GM19023 (cell line): ENCODE measurements around the gene TARDBP.
A peak's percentile ranks its signal among the peaks of the same experiment; 100 is the strongest.
"Not testable (repeated sequence)": the region's sequence is repeated elsewhere in the genome, so short reads cannot be mapped to it uniquely, and the experiment has no call there.

ENCODE experiments used
- ATAC-seq: cut with Tn5 transposase; IDR thresholded peaks from one replicate; pipeline ENCODE4 v1.9.1; 2021; ENCODE audit warnings: mild to moderate bottlenecking, moderate library complexity; ENCODE audit not compliant: unreplicated experiment

TARDBP gene

DNA sequence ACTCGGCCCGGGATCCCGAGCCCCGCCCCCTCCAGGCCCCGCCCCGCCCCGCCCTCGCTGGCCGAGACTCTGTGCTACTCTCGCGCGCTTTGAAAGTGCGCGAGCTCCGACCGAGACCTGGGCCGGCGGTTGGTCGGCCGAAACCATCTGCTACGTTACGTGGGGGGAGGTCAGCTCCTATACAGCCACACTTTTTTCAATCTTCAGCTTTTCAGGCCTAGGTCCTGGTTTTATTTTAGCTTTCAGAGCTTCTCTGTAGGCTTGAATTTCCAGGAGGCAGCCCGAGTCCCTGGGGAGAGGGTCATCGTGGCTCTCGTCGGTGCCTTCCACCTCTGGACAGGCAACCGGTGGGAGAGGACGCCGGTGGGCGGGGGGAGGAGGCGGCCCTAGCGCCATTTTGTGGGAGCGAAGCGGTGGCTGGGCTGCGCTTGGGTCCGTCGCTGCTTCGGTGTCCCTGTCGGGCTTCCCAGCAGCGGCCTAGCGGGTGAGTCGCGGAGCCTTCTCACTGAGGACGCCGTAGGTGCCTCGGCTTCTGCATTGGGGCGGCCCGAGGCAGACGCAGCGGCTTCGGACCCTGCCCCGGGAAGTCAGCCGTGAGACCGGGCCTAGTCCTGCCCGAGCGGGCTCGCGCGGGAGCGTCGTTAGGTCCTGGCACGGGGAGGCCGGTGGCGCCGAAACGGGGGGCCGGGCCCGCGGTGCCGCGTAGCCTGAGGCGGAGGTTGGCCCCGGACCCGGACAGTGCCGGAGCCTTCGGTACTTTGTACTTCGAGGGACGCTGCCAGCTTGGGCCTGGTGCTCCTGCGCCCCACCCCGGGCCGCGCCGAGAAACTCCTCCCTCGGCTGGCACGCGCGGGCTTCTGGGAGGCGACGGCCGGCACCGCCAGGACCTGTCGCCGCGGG is at the start of gene TARDBP:
TSS of gene TARDBP (plus strand) at position 395 of the 900 bp plus-strand sequence. CDS start 1,074 bp downstream, outside the sequence.
- ATAC-seq: peak; percentile 84

DNA sequence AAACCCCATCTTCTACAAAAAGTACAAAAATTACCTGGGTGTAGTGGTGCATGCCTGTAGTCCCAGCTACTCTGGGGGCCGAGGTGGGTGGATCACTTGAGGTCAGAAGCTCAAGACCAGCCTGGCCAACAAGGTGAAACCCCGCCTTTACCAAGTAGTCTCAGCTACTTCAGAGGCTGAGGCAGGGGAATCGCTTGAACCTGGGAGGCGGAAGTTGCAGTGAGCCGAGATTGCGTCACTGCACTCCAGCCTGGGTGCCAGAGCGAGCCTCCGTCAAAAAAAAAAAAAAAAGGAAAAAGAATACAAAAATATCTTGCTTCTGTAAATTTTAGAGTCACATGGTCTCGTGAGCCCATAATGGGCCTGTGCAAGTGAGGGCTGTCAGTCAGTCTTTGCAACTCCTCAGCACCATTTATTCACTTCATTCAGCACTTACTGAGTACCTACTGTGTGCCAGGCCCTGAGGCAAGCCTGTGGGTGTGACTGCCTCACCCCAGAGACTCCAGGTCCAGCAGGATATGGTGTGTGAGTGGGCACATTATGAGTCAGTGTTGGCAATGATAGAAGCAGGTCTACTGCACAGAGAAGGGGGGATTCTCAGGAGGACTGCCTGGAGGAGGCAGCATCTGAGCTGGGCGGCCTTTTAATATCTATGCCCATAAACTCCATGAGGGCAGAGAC is 46.8 kb upstream of the TARDBP start:
- peak; percentile 61 for ATAC-seq

DNA sequence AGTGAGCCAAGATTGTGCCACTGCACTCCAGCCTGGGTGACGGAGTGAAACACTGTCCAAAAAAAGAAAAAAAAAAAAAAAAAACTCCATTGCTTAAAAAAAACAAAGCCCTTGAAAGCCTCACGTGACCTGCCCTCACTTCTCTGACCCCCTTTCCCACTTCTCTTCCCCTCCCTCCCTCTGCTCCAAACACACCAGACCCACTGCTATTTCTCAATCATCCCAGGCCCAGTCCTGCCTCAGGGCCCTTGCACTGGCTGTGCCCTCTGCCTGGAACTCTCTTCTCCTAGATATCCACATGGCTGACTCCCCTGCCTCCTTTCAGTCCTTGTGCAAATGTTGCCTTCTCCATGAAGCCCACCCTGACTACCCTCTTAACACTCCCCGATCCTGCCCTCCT is 45.4 kb upstream of the TARDBP start:
- no peak for ATAC-seq

DNA sequence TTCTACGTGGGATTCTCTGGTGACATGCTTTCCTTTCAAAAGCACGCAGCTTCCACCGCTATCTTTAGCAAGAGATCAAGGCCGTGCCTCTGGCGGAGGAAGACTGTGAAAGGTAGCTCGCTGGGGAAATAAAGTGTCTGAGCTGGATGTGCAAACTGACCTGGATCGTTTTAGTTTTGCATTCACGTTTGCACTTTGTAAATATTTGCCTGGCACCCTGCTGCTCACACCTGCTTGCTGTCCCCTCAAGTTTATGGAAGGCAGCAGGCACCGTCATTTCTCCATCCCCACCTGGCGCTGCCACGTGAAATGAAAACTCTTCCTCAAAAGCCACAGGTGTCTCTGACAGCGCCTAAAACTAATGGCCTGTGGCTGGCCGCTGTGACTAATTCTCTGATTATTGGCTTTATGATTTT is 44.0 kb upstream of the TARDBP start:
- no peak for ATAC-seq

DNA sequence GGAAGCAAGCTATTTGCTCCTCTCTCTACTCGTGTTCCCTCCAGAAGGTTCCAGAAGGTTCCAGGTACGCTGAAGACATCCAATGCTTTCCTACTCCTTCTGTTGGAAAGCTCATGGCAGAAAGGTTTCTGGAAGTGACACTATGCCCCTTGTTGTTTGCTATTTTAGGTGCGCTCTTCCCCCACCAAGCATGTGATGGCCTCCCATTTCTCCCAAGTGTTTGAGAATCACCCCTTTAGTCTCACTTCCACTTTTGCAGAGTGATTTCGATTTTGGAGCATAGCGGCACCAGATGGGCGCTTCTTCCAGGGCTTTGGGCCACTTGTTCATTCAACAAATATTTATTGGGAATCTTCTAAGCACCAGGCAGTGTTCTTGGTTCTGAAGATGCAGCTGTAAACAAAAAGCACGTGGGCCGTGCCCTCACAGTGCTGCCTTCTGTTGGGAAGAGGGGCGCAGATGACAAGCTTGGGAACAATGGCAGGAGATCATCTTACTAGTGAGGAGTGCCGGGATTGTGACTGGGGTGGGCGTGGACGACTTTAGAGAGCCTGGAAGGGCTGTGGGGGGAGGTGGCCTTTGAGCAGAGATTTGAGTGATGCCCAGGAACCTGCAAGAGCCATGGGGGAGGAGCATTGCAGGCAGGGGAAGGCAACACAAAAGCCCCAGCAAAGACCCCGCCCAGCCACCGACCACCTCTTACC is 43.0 kb upstream of the TARDBP start:
- no peak for ATAC-seq

DNA sequence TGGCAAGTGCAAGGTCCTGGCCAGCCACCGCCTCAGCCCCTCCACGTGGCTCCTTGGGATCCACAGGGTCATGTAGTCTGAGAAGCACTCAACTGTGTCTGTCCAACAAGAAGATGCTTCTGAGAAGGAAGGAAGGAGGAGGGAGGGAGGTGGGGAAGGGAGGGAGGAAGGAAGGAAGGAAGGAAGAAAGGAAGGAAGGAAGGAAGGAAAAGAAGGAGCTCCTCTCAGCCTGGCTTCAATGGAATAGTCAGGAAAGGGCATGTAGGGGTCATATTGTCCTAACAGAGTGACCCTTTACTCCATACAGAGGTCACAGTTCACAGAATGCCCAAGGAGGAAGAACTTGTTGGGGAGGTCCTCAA is 42.5 kb upstream of the TARDBP start:
- ATAC-seq: no peak

DNA sequence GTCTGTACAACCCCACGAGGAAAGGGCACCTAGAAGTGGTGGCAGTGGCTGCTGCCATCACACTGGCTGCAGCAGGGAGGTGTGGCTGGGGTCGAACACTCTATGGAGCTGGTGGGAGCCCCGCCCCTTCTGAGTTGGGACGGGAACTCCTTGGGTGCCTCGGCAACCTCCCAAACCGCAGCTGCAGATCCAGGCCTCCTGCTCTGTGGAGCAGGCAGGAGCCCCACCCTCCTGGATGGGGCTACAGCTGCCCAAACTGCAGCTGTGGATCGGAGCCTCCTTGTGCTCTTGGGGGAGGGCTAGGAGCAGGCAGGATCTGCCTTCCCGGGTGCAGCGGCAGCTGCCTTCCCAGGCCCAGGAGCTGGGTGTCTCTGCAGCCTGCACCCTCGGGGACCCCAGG is 38.9 kb upstream of the TARDBP start:
- ATAC-seq: no peak

DNA sequence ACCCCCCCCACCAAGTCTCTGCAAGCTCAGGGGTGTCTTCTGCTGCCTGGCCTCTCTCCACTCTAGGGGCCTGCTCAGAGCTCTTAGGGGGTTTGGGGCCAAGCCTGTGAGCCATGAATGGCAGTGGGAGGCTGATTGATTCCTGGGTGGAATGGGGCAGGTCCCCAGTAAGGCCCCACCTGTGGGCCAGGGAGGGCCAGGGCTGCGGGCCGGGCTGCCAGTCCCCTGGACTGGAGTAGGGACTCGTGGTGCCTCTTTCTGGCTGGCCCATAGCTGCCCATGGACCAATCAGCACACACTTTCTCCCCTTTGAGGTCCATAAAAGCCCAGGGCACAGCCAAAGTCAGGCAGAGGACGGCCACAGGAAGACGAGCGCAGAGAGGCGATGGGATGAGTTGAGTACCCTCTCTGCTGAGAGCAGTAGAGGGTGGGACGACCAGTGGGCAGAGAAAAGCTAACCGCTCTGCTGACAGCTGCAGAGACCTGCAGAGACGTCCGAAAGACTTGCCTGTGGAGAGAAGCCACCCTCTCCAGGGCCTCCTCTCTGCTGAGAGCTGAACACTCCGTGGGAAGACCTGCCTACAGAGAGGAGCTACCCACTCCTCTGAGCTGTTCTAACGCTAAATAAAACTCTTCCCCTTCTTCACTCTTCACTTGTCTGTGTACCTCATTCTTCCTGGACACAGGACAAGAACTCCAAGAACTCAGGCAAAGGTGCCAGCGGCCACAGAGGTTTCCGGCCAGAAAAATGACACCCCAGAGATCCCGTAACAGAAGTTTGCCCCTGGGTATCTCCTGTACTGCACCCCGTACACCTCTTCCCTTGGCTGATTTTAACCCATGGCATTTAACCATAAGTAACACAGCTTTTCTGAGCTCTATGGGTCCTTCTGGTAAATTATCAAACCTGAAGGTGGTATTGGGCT is 38.2 kb upstream of the TARDBP start:
- no peak for ATAC-seq

DNA sequence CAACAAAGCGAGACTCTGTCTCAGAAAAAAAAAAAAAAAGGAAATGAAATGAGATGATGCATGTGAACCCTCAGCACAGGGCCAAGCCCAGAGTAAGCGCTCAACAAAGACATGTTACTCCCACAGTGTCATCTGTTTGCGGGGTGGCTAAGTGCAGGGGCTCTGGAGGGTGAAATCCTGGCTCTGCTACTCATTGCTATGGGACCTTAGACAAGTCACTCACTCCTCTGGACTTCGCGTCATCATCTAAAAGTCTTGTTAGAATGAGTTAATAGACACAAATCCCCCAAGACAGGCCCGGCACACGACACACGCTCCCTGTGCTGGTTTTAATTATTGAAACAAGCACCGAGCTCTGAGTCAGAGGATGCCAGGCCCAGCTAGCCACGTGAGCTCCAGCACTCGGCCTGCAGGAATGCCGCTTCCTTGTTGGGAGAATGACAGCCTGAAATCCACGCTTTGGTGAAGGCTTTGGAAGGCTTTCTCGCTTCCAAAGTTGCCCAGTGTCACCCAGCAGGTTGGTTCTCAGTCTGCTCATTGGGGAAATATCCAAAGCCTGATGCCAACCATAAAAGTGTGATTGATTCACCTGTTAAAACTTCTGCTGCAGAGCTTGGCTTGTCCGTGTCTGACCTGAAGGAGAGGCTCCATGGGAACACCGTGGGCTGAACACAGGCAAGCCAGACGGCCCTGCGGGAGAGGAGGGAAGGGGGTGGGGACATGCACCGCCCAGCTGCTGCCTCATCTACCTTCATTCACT is 36.7 kb upstream of the TARDBP start:
- no peak for ATAC-seq

DNA sequence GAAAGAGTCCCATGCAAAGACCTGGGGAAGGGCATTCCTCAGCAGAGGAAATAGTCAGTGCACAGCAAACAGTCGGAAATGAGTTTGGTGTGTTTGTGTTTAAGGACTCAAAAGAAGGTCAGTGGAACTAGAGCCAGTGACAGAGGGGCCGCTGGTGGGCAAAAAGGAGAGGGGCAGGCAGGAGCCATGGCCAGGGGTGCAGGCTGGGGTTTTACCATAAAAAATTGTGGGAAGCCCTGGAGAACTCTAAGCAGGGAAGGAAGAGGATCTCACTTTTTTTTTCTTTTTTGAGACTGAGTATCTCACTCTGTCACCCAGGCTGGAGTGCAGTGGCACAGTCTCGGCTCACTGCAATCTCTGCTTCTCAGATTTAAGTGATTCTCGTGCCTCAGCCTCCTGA is 33.7 kb upstream of the TARDBP start:
- ATAC-seq: no peak

DNA sequence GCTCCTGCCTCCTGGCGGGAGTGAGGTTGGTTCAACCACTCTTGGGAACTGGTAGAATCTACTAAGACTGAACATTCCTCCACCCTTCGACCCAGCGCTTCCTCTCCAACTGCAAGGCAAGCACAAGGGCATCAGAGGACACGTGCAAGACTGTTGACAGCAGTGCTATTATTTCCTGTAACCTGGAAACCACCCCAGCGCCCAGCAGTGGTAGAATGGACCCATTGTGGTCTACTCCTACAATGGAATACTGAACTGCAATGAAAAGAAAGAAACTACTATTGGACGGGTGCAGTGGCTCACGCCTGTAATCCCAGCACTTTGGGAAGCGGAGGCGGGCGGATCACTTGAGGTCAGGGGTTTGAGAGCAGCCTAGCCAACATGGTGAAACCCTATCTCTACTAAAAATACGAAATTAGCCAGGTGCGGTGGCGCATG is 33.0 kb upstream of the TARDBP start:
- ATAC-seq: no peak

DNA sequence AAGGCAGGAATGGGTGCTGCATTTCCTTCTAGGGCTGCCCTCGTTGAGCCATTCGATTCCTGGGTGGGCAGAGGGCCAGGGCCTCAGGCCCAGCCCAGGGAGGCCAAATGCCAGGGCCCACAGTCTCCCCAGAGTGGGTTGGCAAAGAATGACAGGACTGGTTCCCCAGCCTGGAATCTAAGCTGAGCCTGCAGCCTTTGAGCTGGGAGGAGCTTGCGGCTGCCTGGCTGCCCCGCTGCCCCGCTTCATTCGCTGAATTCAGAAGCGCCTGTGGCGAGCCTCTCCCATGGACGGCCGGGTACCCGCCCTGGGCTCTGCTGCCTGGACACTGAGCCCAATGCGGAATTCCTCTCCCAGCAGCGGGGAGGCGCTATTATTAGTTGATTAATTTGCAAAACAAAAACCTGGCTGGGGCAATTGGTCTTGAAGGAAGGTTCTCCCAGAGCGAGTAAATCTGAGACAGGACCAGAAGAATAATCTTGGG is 32.3 kb upstream of the TARDBP start:
- ATAC-seq: no peak

DNA sequence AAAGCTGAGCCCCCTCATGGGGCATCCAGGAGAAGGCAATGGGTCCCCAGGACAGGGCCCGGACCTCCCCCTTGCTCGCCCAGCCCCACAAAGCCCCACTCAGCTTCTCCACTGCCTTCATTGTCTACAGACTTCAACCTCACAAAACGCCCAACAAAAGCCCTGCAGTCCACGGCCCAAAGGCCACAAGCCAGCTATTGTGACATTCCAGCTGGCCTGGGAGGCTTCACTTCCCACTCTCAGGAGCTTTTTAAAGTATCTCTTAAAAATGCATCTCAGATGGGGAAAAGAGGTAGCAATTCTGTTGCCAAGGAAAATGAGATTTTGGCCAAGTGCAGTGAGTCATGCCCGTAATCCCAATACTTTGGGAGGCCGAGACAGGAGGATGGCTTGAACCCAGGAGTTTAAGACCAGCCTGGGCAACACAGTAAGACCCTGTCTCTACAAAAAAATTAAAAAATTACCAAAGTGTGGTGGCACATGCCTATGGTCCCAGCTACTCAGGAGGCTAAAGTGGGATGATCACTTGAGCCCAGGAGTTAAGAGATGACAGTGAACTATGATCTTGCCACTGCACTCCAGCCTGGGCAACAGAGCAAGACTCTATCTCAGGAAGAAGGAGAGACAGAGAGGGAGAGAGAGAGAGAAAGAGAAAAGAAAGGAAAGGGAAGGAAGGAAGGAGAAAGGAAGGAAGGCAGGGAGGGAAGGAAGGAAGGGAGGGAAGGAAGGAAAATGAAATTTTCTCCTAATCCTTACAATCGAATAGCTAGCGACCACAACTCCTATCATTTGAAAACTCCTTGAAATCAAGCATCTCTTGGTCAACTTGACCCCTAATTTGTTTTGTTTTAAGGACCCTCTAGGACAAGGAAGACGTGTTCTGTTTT is 31.4 kb upstream of the TARDBP start:
- no peak for ATAC-seq

DNA sequence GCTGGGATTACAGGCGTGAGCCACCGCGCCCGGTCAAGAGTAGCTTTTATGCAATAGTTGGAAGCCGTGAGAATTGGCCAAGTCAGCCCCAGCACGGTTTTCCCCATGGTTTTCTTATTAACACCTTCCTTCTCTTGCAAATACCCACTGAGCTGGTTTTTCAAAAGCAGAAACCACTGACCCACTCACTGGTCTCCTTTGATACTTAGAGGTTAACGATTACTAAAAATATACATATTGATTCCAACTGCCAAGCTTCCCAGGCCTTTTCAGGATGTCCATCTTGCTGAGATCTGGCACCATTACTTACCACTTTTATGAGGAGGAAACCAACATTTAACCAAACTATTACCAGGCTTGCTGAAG is 25.9 kb upstream of the TARDBP start:
- ATAC-seq: peak; percentile 27

DNA sequence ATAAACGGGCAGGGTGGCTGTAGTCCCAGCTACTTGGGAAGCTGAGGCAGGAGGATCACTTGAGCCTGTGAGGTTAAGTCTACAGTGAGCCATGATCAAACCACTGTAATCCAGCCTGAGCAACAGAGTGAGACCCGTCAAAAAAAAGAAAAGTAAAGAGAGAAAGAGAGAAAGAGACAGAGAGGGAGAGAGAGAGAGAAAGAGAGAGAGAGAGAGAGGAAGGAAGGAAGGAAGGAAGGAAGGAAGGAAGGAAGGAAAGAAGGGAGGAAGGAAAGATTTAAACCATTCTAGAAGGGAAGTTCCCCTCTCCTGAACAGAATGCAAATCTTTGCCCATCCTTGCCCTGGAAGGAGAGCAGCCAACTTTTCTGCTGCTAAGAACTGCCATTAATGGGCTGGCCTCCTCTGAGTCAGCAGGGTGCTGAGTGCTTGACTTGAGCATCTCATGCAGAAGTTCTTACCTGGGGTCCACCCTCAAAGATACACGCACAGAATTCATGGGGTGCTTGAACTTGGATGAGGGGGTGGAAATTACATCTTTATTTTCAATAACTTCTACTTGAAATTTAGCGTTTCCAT is 24.5 kb upstream of the TARDBP start:
- ATAC-seq: no peak

DNA sequence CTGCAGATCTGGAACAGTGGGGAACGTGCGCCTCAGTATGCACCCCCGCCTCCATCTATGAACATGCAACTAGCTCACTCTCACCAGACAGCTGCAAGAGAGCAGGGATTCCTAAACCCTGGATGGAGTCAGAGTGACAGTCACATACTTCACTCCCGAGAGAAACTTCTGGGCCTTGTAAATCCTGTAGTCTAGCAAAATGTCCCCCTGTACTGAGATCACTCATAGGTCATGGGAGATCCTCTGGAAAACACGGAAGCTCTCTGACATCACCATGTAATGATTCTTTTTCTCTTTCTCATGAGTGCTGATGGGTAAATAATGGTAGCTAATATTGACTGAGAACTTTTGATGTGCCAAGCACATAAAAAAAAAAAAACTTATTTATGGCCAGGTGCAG is 23.4 kb upstream of the TARDBP start:
- no peak for ATAC-seq

DNA sequence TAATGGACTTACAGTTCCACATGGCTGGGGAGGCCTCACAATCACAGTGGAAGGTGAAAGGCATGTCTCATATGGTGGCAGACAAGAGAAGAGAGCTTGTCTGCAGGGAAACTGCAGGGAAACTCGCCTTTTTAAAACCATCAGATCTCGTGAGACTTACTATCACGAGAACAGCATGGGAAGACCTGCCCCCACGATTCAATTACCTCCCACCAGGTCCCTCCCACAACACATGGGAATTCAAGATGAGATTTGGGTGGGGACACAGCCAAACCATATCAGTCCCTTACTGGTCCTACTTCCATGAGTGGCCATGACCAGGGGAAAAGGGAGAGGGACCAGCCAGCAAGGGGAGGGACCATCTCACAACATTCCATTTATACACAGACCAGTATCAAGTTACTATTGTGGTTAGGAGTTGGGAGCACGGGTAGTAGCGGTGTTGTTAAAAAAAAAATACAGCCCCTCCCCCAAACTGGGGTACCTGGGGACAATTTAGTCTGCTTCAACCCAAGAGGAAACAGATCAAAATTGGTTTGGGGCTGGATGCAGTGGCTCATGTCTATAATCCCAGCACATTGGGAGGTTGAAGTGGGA is 22.4 kb upstream of the TARDBP start:
- not testable (repeated sequence) for ATAC-seq

DNA sequence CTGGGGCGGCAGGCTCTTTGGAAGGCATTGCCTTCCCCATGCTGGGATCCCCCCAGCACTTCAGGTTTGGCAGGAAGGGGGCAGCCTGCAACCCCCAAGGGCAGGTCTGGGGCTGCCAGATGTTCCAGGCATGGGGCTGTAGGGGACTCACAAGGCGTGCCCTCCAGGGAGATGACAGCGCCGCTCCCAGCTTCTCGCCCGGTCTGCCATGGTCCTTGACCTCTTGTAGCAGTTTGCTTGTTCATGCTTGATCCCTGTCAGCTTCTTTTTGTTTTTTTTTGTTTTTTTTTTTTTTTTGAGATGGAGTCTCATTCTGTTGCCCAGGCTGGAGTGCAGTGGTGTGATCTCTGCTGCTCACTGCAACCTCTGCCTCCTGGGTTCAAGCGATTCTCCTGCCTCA is 21.6 kb upstream of the TARDBP start:
- ATAC-seq: no peak
